HG03378 (cell line): Measurements from ENCODE around the gene LTB4R.

Experiments
- ATAC-seq: cut with Tn5 transposase; IDR thresholded peaks from one replicate; pipeline ENCODE4 v1.9.1; 2021; ENCODE audit warnings: mild to moderate bottlenecking, moderate library complexity; ENCODE audit not compliant: unreplicated experiment

Gene LTB4R

GRCh38 chr14:24310646-24311604 is at the start of gene LTB4R:
Gene LTB4R, plus strand, starts transcription at chr14:24311502. Its CDS starts 4,150 bp downstream, at chr14:24315652.
- peak; percentile 63 for ATAC-seq

DNA sequence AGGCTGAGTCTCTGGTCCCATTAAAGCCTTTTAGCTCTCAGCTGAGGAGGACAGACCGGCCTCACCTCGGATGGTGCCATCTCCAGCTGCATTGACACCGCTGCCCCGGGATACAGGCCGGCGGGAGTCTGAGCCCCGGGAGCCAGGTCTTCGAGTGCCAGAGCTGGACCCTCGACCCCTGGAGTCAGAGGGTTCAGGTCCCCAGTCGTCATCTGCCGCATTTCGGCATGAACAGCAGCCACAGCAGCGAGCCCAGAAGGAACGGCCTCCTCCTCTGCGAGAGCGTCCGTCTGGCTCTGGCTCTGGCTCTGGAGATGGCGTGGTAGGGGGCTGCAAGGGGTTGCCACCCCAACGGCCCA is 49.4 kb upstream of the LTB4R start:
- ATAC-seq: no peak

- no peak for ATAC-seq
Observed at GRCh38 chr14:24262821-24263733, 48.2 kb upstream of the LTB4R start, which contains the start of gene TGM1. Gene TGM1, minus strand, starts transcription at chr14:24263177. Its CDS starts 825 bp downstream, at chr14:24262352.

- ATAC-seq: no peak
Observed at GRCh38 chr14:24263848-24264247, 47.5 kb upstream of the LTB4R start.

DNA sequence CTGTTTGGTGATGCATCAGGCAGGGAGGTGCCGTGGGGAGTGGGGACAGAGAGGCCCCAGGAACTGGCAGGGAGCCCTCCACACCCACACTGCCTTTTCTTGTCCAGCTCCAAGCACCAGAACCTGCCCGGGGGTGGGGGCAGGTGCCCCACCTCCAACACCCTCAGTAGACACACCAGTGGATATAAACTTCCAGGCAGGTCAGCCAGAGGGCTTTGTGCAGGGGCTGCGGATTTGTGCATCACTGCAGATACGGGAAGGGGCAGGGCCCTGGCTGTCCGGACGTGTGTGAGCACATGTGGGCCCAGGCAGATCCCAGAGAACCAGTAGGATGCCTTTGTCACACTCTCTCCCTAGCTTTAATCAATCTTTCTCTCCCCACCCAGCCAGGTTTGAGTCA is 47.0 kb upstream of the LTB4R start:
- ATAC-seq: no peak

- ATAC-seq: no peak
Observed at GRCh38 chr14:24266344-24267244, 44.7 kb upstream of the LTB4R start.

GRCh38 chr14:24267516-24267915 is 43.8 kb upstream of the LTB4R start:
- ATAC-seq: no peak

DNA sequence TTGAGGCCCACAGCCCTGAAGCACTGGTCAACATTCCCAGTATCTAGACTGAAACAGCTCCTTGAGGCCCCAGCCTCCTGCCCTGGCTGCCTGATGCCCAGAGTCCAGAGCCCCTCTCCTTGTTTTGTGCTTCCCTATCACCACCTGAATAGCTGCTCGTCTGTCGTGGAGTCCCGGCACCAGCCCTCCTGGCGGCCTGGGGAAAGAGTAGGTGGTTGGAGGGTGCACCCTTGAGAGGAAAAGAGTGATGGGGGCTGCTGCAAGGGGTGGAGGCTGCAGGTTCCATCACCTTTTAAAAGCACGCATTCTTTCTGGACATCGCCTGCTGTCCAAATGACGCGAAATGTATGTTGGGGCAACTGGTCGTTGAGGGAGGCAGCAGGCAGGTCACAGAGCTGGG is 43.1 kb upstream of the LTB4R start:
- ATAC-seq: no peak

DNA sequence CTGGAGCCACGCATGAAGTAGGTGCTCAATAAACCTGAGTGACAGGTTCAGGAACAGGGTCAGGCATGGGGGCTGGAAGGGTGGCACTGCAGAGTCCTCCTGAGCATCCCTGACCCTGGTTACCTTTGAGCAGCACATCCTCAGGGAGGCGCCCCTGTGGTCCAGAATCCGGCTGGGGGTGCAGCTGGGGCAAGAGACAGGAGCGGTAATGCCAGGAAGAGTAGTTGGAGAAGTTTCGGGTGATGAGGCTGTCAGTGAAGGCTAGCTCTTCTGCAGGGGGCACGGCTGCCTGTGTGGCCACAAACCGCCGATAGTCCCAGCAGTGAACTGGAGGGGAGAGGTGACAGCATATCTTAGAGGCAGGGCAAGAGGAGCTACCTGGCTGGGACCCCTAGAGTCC is 41.9 kb upstream of the LTB4R start:
- no peak for ATAC-seq

DNA sequence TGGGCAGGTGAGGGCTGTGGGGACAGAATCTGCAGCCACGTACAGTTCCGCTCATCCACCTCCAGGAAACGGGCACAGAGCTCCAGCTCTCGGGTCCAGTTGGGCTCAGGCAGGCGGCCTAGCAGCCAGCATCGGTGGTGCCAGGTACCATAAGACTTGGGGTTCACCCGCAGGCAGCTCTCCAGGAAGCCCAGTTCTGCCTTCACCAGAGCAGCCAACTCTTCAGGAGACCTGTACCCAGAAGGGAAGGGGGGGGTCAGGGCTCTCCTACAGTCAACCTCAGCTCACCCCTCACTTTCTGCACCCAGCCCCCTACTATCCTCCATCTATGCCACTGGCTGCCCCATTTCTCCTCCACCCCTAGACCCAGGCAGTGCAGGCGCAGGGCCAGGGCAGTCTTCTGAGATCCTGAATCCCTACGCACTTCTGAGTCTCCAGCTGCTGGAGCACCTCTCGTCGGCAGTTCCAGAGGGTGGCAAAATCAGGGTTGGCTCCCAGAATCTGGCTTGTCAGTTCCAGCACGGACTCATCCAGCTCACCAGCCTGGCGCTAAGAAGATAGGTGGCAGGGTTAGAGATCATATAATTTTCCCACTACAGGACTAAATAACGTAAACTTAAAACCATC is 41.3 kb upstream of the LTB4R start:
- ATAC-seq: no peak

DNA sequence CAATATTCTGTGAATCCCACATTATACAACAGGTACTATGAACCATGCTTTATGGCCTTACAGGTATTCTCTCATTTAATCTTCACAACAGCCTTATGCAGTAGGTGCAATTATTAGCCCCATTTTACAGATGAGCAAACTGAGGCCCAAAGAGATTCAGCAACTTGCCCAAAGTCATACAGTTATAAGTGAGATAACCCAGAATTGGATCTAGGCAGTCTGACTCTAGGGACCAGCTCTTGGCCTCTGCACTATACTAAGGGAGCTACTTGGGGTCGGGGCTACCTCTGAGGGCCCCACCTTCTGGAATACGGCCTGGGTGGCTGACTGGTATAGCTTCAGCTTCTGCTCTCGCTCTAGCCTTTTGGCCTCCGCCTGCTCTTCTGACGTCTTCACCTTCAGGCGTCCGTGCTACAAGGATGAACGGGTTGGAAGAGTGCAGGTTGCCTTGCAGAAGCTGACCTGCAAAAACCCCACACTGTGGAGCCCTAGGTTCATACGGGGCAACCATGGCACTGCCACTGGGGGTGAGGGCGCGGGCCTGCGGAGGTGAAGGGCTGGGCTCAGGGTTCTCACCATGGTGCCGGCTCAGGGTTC is 40.7 kb upstream of the LTB4R start:
- no peak for ATAC-seq

DNA sequence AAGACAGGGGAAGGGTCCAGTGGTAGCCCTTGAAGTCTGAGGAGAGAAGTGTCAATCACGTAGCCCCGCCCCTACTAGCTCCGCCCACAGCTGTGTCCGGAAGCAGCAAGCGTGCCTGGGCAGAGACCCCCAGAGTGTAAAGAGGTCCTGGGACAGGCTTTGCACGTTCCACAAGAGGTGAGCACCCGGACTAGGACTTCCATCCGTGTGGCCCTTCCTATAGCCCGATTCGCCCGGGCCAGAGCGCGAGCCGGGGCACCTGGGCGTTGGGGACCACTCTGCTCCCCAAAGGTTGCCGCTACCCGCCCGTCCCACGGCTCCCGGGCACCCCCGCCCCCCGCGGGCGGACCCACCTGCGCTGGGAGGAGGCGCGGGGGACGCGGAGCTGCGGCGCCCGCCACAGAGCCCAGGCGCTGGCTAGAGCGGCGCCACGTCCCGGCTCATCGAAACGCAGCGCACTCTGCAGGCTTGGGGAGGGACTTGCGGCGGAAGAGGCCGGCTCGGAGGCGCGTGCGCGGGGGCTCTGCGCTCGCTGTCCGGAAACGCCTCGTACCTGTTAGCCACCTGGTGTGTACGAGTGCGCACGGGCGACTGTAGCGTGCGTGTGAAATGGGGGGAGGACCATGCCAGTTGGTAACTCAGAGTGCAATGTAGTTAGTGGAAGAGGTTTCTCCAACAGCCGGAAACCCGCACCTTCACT is 40.0 kb upstream of the LTB4R start, which contains the start of gene RABGGTA:
Gene RABGGTA, minus strand, starts transcription at position 464 of the 700 bp plus-strand sequence. CDS start 482 bp downstream, outside the sequence.
- peak; percentile 66 for ATAC-seq

DNA sequence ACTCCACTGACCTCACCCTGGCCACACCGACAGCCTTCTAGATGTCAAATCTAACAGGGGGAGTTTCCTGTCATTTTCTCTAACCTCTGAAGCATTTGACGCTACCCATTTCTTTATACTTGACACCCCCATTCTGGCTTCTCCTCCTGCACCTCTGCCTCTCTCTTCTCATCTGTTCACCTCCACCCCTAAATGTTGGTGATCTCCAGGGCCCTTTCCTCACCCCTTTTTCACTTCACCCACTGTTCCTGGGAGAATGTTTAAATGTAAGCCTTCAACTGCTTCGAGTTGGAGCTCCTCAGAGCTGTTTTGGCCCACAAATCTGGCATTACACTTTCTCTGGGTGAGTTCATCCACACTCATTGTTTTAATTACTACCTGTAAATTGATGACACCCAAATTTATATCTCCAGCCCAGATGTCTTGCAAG is 39.5 kb upstream of the LTB4R start:
- no peak for ATAC-seq

DNA sequence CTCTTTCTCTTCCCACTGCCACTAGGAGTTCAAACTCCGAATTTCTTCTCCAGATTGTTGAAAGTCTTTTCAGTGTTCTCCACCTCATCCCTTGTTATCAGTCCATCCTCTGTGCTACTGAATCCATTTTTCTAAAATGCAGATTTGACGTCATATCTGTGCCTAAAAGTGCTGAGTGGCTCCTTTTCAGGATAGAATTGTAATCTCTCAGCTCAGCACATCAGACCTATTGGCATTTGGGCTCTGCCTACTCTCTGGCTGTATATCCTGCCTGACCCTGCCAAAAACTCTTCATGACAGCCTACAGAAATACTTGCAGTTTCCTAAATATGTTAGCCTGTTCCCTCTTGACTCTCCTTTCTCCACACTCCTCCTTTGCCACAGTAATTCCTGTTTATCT is 38.8 kb upstream of the LTB4R start:
- ATAC-seq: no peak

GRCh38 chr14:24273422-24273998 is 37.8 kb upstream of the LTB4R start:
- no peak for ATAC-seq

GRCh38 chr14:24274101-24274543 is 37.2 kb upstream of the LTB4R start:
- ATAC-seq: peak; percentile 66

GRCh38 chr14:24277071-24277470 is 34.2 kb upstream of the LTB4R start:
- no peak for ATAC-seq

GRCh38 chr14:24277606-24278321 is 33.5 kb upstream of the LTB4R start:
- ATAC-seq: no peak
